Pancreas (tissue), 10 donors: ENCODE measurements around the gene MBTD1. TPM values are rescaled to one million over a fixed set of nuclear protein-coding genes. Genes with fewer than 3 reads are reported as not detected.
"Not testable (repeated sequence)": the region's sequence is repeated elsewhere in the genome, so short reads cannot be mapped to it uniquely, and the experiment has no call there.

Source experiments
- ATAC-seq, 4 donors: fragments of 200-7000 bp; cut with Tn5 transposase; one replicate each; pipeline versions ENCODE4 v1.8.0 to v1.9.1; 2020; ENCODE audit warnings: mild to moderate bottlenecking in 4 of 4, moderate library complexity in 4 of 4
- DNase-seq, 6 donors: peaks; one replicate each; pipeline ENCODE4 v3.0.0-alpha.2; 2020
- FAIRE-seq: peaks from 2 replicates; lab custom pipeline; 2012; peaks lifted over from hg19 to GRCh38; lab: Jason Lieb, UNC
- H3K27ac ChIP-seq, 4 donors: fragments of 200-600 bp; sonication (generic); 1 replicate in 3 of 4; 2 replicates in 1 of 4; pipeline versions ENCODE4 v1.5.0 to v1.8.0; 2020
- H3K27me3 ChIP-seq, 4 donors: fragments of 200-600 bp; one replicate each; pipeline ENCODE4 v1.8.0; 2021
- H3K36me3 ChIP-seq, 3 donors: fragments of 200-600 bp; sonication (generic) in 1 of 3; one replicate each; pipeline versions ENCODE4 v1.5.0 to v1.8.0; 2020 to 2021
- H3K4me1 ChIP-seq, 3 donors: fragments of 200-600 bp; one replicate each; pipeline ENCODE4 v1.8.0; 2021
- H3K4me3 ChIP-seq, 4 donors: fragments of 200-600 bp; sonication (generic) in 2 of 4; one replicate each; pipeline versions ENCODE4 v1.5.0 to v1.8.0; 2020 to 2021
- H3K9me3 ChIP-seq, 4 donors: fragments of 200-600 bp; one replicate each; pipeline ENCODE4 v1.8.0; 2021
- WGBS, 2 donors: extraction: QIAGEN DNeasy Blood & Tissue Kit; methylation state at CpG; one replicate each; pipeline ENCODE4 v1.1.7; 2013; 5-methylcytosine and 5-hydroxymethylcytosine counted together
- intact Hi-C, 3 donors: fragments of 100-400 bp; cut with DNase I; formaldehyde crosslinking; loops; one replicate each; pipeline versions ENCODE4 v1.11.1 to v1.14.2; 2022
- polyA plus RNA-seq, 2 donors: library from polyadenylated mRNA; stranded (reverse); fragments of 200-250 nt; gene quantifications; one replicate each; pipeline ENCODE4 v1.2.3, GENCODE V29; 2013
- total RNA-seq, 6 donors: library from RNA; stranded (reverse); fragmentation: NEBNext Ultra II Directional in 4 of 6; extraction: Animal tissue kit (Norgen Biotek cat#: 25700) in 4 of 6; gene quantifications; one replicate each; pipeline versions ENCODE4 v1.2.1 to v1.2.4, GENCODE V29; 2021 to 2023
- TF ChIP-seq, protein P1 (sequence below), 4 donors: fragments of 200-600 bp; sonication (generic) in 3 of 4; IDR thresholded peaks; one replicate each; pipeline versions ENCODE4 v1.5.0 to v1.8.0; 2021; ENCODE audit warnings: antibody characterized with exemption in 4 of 4
- donor health status: healthy with polysubstance abuse.
- donor health status: DM: no; HTN: no; CAD: no; lungs with moderate emphysema.
- donor health status: DM: no; HTN: no; CAD: no.
- donor health status: control.
- donor health status: control.
- donor health status: Bipolar disorder and iron deficiency.
- donor health status: DM: yes; HTN: yes; CAD: no.
- donor health status: DM: no; HTN: no; CAD: no.
- donor health status: DM: no; HTN: no; CAD: no.
- donor health status: DM: yes; HTN: yes; CAD: no.

MBTD1 gene
- total RNA-seq (10 to 100 TPM in 1 of 6 donors, 1 to 10 TPM in 5; 5.7 to 12.6 (median 8.1) TPM), polyA plus RNA-seq (1 to 10 TPM; 5.6 to 7.7 TPM)

DNA sequence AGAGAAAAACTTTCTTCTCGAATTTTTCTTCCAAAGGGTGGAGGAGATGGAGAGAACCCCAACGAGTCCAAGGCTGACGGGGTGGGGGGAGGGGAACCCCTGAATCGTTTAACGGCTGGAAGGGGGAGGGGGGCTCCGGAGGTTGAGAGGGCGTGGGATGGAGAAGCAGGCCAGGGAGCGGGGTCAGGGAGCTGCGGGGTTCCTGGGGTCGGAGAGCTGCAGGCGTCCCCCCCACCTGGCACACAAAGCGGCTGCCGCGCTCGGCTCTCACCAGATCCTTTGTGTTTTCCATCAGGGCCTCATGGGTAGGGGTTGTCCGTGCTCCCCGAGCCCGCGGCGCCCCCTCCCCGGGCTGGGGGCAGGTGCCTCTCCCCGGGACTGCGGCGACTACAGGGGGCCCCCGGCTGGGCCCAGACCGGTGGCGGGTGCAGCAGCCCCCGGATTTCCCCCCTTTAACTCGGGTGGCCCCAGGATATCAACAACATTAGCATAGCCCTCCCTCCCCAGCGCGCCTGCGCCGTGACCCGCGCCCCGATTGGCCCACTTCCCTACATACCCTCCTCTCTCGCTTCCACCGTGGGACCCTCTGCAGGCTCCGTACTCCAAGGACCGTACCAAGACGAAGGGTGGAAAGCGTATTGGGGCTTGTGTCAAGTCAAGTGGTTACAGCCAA is at the start of gene MBTD1:
Gene MBTD1 (minus strand): TSS at position 486 of the 673 bp plus-strand sequence. CDS start 34,888 bp downstream, outside the sequence.
- ATAC-seq (peak; percentile 84 to 93 (median 87)), FAIRE-seq (no peak), DNase-seq (peak; percentile 91 to 98 (median 94))
- 0% methylated on average over 42 of the region's 42 CpGs for WGBS, 2 donors
- intact Hi-C loops, result no loop called here
- Histone ChIP-seq H3K4me3 (peak within 1 kb of the TSS; percentile 76 to 91 (median 88)), H3K27ac (peak within 1 kb of the TSS; percentile 94 to 98 (median 97)), H3K27me3 (no peaks in the 10 kb centered on the region), H3K9me3 (no peaks in the 10 kb centered on the region), H3K4me1 (peaks cover 16 to 45% (median 40%) of the 10 kb centered on the region in 3 donors), H3K36me3 (no peaks in the 10 kb centered on the region)
- TF ChIP-seq, protein P1, sequence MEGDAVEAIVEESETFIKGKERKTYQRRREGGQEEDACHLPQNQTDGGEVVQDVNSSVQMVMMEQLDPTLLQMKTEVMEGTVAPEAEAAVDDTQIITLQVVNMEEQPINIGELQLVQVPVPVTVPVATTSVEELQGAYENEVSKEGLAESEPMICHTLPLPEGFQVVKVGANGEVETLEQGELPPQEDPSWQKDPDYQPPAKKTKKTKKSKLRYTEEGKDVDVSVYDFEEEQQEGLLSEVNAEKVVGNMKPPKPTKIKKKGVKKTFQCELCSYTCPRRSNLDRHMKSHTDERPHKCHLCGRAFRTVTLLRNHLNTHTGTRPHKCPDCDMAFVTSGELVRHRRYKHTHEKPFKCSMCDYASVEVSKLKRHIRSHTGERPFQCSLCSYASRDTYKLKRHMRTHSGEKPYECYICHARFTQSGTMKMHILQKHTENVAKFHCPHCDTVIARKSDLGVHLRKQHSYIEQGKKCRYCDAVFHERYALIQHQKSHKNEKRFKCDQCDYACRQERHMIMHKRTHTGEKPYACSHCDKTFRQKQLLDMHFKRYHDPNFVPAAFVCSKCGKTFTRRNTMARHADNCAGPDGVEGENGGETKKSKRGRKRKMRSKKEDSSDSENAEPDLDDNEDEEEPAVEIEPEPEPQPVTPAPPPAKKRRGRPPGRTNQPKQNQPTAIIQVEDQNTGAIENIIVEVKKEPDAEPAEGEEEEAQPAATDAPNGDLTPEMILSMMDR (IDR thresholded peaks at IDR 0.05), result no peak

DNA sequence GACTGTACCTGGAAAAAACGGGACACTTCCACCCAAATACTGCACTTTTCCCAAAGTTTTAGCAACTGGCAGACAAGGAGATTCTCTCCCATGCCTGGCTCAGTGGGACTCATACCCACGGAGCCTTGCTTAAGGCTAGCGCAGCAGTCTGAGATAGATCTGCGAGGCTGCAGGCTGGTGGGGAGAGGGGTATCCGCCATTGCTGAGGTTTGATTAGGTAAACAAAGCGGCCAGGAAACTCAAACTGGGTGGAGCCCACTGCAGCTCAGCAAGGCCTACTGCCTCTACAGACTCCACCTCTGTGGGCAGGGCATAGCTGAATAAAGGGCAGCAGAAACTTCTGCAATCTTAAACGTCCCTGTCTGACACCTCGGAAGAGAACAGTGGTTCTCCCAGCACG is 45.3 kb upstream of the MBTD1 start:
- Histone ChIP-seq H3K9me3 (no peaks in the 10 kb centered on the region), H3K36me3 (no peaks in the 10 kb centered on the region), H3K4me1 (no peaks in the 10 kb centered on the region), H3K4me3 (no peak overlapping the region), H3K27ac (no peak overlapping the region), H3K27me3 (no peaks in the 10 kb centered on the region)
- no peak for DNase-seq
- 88% methylated on average over 9 of the region's 9 CpGs for WGBS, 2 donors
- no peak for ATAC-seq
- TF ChIP-seq, protein P1 (IDR thresholded peaks at IDR 0.05), result no peak
- no peak for FAIRE-seq
- intact Hi-C loops, result loop anchor here in 1 of 3 donors (10.0 kb wide), 1 partner anchor 230 kb away; no protein-coding TSS in a partner anchor

DNA sequence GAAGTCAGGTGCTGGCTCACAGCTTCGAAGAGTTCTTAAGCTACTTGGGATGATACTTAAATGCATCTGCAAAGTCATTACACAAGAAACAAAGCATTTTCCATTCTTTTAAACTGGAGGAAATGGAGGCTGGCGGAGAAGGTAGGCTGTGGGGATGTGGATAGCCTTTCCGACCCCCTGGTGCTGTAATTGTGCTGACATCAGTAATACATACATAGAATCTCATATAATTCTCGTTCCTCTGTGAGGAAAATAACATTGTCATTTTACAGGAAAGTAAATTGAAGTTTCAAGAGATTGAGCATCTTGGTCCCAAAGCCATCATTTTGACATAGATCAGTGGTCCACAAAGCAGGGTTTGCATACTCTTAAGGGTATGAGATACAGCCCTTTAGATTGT is 40.0 kb upstream of the MBTD1 start:
- Histone ChIP-seq H3K27me3 (no peaks in the 10 kb centered on the region), H3K27ac (no peak overlapping the region), H3K36me3 (no peaks in the 10 kb centered on the region), H3K4me1 (peaks cover 0 to 3% (median 0%) of the 10 kb centered on the region in 3 donors), H3K9me3 (no peaks in the 10 kb centered on the region), H3K4me3 (no peak overlapping the region)
- TF ChIP-seq, protein P1 (IDR thresholded peaks at IDR 0.05), result no peak
- intact Hi-C loops, result loop anchor here in 1 of 3 donors (10.0 kb wide), 1 partner anchor 235 kb away; no protein-coding TSS in a partner anchor
- 88 to 92% methylated on average over 4 of the region's 4 CpGs for WGBS, 2 donors
- DNase-seq, result no peak
- no peak for ATAC-seq
- no peak for FAIRE-seq

DNA sequence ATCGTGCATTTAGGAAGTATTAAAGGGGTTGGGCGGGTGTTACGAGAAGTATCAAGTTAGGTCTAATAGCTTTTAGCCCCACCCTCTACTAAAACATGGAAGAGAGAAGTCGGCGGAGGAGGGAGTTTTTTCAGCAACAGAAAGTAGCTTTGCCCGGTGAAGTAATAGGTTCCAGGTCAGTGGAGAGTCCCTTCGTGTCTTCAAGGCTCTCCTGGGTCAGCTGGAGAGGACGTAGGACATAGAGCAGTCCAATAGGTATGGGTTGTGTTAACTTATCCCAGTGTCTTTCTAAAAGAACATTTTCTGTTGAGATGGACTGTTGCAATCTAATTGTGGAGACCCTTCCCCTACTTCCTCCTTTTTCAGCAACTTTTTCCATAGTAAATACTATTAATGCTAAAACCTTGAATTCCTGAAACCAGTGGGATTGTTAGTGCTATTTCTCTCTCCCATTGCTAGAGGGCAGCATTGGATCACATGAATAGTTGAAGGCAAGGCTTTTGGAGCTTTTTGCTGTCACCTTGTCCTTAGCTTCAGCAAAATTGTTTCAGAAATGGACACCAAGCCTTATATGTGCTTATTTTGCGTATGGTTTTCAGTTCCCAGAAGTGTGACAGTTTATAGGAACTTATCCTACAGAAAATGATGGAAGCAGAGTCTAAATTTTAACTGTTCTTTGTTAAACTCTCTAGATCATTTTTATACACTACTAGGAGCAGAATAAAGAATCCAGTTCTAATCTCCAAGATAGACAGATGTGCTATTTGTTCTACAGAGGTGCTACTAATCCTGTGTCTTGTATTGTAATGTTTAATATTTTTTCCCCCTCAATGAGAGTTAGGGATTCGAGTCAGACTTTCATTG is 38.9 kb upstream of the MBTD1 start:
- TF ChIP-seq, protein P1 (IDR thresholded peaks at IDR 0.05), result peak; percentile 14 to 44 (median 39)
- WGBS, 2 donors, result 37 to 38% methylated on average over 10 of the region's 10 CpGs
- ATAC-seq (peak; percentile 82 to 92 (median 89)), FAIRE-seq (no peak), DNase-seq (peak in 2 of 6 donors; percentile 2 to 19)
- H3K4me1 ChIP-seq, result peaks cover 0 to 3% (median 0%) of the 10 kb centered on the region in 3 donors
- H3K9me3 ChIP-seq, result no peaks in the 10 kb centered on the region
- no peaks in the 10 kb centered on the region for H3K27me3 ChIP-seq
- H3K27ac ChIP-seq, result peak overlapping the region in 2 of 4 donors; percentile 43 to 52
- H3K4me3 ChIP-seq, result peak overlapping the region in 2 of 4 donors; percentile 1 to 18
- H3K36me3 ChIP-seq, result no peaks in the 10 kb centered on the region
- intact Hi-C loops, result no loop called here

DNA sequence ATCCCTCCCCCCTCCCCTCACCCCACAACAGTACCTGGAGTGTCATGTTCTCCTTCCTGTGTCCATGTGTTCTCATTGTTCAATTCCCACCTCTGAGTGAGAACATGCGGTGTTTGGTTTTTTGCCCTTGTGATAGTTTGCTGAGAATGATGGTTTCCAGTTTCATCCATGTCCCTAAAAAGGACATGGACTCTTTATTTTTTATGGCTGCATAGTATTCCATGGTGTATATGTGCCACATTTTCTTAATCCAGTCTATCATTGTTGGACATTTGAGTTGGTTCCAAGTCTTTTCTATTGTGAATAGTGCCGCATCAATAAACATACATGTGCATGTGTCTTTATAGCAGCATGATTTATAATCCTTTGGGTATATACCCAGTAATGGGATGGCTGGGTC is 34.5 kb upstream of the MBTD1 start:
- intact Hi-C loops, result not testable (repeated sequence)
- 98% methylated on average over 2 of the region's 2 CpGs for WGBS, 2 donors

More for the DNA sequence above, 34.5 kb upstream of the MBTD1 start:
- H3K27ac ChIP-seq, H3K4me3 ChIP-seq, ATAC-seq, H3K4me1 ChIP-seq, H3K27me3 ChIP-seq, DNase-seq, H3K9me3 ChIP-seq, FAIRE-seq: not testable (repeated sequence)
- peaks cover 0 to 13% (median 0%) of the 10 kb centered on the region in 3 donors for H3K36me3 ChIP-seq
